HG02642 (cell line): ENCODE measurements around the gene TSLP.

Experiments used
- ATAC-seq: cut with Tn5 transposase; IDR thresholded peaks from one replicate; pipeline ENCODE4 v1.9.1; 2021; ENCODE audit warnings: mild to moderate bottlenecking; ENCODE audit not compliant: unreplicated experiment, poor library complexity

The TSLP gene

DNA sequence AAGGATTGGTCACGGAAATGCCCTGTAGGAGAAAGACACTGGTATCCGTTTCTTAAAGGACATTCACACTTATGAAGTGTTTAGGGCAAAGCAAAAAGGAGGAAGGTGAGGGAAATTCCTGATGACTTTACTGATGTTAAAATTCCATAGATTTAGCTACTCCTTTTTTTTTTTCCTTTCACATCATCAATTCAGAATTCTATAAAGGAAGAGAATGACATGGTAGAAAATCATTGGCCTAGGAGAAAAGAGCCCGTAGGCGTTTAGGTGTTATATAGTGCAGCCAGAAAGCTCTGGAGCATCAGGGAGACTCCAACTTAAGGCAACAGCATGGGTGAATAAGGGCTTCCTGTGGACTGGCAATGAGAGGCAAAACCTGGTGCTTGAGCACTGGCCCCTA, at the start of gene TSLP:
Gene TSLP (plus strand): TSS at position 301 of the 400 bp plus-strand sequence. CDS start 178 bp downstream, outside the sequence.
- ATAC-seq, result no peak

- no peak for ATAC-seq
Measured at GRCh38 chr5:111022301-111022700, 49.2 kb upstream of the TSLP start.

- ATAC-seq, result no peak
Measured at GRCh38 chr5:111028865-111029264, 42.6 kb upstream of the TSLP start.

- ATAC-seq, result no peak
Measured at GRCh38 chr5:111043712-111044506, 27.6 kb upstream of the TSLP start.

- no peak for ATAC-seq
Measured at GRCh38 chr5:111058064-111058463, 13.4 kb upstream of the TSLP start.

GRCh38 chr5:111060169-111060568, 11.3 kb upstream of the TSLP start:
- no peak for ATAC-seq

DNA sequence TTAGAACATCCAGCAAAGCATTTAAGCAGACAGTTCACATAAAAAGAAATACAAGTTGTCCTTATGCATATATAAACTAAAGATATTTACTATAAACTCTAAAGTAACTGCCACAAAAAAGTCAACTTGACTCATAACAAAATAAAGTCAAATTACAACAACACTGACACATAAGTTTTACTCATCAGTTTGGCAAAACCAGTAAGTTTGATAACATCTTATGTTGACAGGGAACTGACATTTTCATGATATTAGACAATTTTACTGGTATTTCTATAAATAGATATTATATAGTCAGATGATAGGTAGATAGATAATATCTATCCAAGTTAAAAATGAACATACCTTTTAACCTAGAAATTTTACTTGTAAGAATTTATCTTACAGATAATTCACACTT, 9.9 kb upstream of the TSLP start:
- no peak for ATAC-seq

DNA sequence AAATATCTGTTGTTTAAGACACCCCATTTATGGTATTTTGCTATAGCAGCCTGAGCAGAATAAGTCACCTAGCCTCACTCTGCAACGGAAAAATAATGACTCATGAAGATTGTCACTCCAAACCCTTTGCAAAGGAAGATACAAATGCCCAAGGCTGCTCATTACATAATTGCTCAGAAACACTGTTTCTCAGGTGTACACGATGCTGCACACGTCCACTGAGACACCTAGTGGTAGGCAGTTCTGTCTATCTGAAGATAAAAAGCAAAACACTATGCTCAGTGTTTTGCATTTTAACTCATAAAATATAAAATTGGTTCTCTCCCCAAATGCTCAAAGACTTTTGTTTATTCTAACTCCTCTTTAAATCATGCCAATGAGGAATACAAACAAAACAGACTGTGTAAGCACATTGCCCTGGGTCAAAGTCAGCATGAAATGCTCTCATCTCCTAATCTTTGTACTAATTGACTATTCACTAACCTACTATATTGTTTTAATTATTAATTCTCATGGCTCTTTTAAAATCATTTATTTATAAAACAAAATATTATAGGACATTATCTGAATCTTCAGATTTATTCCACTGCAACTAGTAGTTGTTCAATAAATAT, 7.7 kb upstream of the TSLP start:
- ATAC-seq, result peak; percentile 63

DNA sequence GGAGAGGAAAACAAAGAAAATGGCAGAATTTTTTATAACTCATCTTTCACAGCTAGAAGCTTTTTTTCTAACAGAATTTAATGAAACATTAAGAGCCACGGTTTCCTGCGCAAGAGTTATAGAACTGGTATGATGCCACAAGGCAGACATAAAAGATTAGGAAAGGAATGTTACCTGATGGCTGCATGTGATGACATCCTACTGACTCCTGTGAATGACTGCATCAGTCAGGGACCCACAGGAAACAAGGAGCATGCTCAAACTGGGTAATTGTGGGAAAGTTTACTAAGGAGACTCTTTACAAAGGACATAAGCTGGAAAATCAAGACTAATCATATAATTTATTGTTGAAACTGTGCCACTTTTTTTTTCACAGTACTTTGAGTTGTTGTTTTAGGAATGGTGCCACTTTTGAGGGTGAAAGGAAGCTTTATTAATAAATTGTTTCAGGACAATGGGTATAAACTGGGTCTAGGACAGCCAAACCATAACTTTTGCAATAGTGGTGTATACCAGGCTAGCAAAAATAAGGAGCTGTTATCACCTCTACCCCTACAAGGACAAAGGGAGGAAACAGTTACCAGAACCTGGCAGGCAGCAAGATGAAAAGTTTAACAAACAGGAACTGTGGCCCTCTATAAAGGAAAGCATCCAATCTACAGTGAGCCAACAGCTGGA, 5.1 kb upstream of the TSLP start:
- ATAC-seq, result no peak

GRCh38 chr5:111068213-111068612, 3.3 kb upstream of the TSLP start:
- ATAC-seq, result no peak

GRCh38 chr5:111069839-111070238, 1.7 kb upstream of the TSLP start:
- ATAC-seq, result no peak

- peak; percentile 39 for ATAC-seq
Measured at GRCh38 chr5:111070272-111071134, 1.0 kb upstream of the TSLP start.

GRCh38 chr5:111072949-111073682, 1.6 kb downstream of the TSLP start:
- ATAC-seq, result peak; percentile 79

DNA sequence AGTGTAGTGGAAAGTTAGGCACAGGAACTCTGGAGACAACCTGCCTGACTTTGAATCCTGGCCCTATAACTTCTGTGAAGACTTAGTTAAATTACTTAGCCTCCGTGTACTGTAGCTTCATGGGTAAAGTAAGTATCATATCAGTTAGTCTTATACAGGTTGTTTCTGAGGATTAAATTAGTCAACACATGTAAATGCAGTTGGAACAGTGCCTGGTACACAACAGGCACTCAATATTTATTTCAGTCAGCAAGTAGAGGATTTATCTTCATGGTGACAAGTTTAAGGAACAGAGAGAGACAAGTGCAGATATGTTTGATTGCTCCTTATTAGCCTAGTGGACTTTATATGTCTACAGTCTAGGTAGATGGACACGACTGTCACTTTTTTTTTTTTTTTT, 2.7 kb downstream of the TSLP start:
- ATAC-seq, result no peak

DNA sequence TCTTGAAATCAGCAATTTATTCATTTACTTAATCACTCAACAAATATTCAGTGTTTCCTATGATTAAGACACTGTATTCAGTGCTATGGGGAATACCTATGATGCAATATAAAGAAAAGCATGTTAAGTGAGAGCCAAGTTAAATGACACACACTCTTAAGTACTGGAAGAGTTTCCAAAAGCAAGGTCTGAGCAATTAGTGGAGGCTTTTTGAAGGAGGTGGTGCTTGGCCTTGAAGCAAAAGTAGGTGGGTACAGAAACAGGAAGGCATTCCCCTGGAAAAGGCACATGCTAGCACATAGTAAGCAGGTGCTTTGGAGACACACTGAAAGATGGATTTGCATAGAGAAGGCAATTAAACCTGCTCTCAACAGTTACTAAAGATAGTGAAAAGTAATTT, 4.0 kb downstream of the TSLP start:
- no peak for ATAC-seq

GRCh38 chr5:111076091-111076490, 4.6 kb downstream of the TSLP start:
- ATAC-seq, result no peak

- no peak for ATAC-seq
Measured at GRCh38 chr5:111077678-111078077, 6.2 kb downstream of the TSLP start.

DNA sequence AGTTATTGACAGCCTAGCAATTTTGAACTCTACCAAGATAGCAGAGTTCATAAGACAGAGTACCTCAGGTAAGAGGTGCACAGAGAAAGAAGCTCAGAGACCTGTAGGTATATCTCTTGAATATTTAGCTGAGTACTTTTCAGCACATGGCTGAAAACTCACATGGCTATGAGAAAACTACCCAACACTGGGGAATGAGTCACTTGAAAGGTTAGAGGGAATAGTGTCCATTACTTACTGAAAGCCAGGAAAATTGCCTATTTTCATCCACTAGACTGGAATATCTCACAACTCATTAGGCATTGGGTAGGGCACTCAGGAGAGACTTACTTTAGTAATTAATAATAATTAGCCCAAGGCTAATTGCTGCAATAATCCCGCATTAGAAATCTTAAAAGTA, 8.3 kb downstream of the TSLP start:
- no peak for ATAC-seq

DNA sequence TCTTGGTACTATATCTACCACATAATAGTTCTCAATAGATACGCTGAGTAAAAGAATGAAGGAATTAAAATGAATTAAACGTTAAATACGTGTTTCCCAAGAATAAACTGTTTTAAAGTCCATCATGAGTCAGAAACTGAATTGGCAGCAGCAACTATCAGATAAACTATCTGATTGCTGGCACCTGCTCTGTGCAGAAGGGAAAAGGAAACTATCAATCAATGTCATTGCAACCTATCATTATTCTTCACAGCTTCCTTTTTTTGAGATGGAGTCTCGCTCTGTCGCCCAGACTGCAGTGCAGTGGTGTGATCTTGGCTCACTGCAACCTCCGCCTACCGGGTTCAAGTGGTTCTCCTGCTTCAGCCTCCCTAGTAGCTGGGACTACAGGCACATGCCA, 11.8 kb downstream of the TSLP start:
- ATAC-seq, result peak; percentile 45
